ENCODE data around the gene DHX34.
A peak's percentile ranks its signal among the peaks of the same experiment; 100 is the strongest.

Gene DHX34

DNA sequence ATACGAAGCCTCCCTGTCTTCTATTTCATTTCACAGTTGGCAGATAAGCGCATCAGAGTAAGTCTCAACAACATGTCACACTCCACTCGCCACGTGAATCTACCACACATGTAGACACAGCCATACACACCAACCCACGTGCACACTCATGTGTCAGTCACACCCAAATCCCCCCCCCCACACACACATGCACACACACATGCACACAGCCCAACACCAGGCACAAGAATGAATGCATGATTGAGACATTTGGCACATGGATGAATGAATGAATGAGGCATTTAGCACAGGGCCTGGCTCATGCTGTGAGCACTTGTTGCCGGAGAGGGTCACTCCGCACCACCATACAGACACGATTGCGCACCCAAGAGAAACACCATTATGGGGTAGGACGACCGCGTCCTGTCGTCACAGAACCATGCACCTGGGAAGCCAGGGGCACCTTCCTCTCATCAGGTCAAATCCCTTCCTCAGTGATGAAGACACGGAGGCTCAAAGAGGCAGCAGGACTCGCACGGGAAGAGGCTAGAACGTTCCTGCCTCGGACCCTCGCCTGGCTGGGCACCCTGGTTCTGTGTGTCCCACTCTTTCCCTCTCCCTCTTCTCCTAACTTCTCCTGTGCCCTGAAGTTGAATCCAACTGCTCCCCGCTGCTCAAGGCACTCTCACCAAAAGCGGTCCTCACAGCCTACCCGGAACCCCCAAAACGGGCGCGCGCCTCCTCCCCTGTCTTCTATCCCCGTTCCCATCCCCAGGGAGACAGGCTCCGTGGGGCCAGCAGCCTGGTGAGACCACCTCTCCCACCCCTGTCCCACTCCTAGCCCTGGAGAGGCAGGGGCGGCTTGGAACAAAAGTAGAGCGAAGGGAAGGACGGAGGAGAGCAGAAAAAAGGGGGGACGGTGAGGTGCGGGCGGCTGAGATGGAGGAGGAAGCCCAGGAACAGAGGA is 68.9 kb downstream of the DHX34 start:
- DNase-seq (no peak), ATAC-seq (no peak)

DNA sequence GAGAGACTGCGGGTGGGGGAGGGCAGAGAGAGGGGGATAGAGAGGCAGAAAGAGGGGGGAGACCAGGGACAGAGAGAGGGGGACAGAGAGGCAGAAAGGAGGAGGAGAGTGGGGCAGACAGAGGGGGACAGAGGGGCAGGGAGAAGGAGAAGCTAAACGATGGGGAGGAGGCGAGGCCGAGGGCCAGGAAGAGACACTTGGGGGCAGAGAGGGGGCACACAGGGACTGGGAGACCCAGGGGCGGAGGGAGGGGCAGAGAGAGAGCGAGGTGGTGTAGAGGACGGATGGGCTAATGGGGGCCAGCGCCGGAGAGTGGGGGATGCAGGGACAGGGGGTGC is 69.5 kb downstream of the DHX34 start:
- DNase-seq (no peak), ATAC-seq (no peak)

DNA sequence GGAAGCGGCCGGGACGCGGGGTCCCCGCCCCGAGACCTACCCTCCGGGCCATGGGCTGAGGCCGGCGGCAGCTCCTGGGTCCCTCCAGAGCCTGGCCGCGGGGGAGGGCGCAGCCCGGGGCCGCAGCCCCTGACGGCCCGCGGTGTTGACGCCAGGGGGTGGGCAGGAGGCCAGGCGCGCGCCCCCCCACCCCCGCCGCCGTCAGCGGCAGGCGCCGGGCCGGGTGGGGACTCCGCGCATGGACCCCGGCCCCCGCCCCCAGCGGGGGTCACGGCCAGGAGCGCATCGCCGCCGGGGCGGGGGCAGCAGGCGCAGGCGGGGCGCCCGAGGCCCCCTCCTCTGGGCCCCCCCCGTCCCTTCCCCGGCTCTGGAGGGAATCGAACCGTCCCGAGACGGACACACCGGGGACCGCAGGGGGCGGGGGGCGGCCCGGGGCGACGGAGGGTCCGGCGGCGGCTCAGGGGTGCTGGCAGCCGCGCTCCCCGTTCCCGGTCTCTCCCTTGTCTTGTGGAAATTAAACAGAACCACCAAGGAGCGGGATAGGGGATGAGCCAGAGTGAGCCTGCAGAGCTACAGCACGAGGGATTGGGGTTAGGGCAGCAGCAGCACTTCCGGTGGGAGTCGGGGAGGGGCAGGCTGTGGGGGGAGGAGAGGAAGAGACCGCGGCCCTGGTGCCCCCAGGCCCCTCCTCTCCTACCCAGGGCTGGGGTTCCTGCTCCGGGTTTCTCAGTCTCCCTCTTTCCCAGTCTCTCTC is 70.1 kb downstream of the DHX34 start, which contains the start of gene MEIS3:
Gene MEIS3 (minus strand): TSS at position 498 of the 754 bp plus-strand sequence. CDS start 446 bp downstream, at position 52.
- ATAC-seq = no peak

DNA sequence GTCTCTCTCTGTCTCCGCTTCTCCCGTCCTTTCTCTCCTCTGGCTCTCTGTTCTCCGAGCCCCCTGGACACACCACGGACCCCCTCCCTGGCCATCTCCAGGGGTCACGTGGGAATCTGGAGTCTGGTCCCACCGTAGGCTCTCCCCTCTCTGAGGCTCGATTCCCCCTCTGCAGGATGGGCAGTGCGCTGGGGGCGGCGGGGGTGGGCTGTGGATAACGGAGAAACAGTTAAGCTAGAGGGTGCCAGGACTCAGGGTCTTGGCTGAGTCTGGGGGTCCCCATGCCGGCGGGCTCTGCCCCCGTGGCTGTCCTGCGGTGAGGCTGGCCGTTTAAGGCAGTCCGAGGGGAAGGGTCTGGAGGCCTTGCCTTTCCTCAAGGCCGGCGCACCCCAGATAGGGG is 70.7 kb downstream of the DHX34 start:
- ATAC-seq (no peak), DNase-seq (no peak)

More for the DNA sequence above, 70.1 kb downstream of the DHX34 start, which contains the start of gene MEIS3:
- DNase-seq = no peak

DNA sequence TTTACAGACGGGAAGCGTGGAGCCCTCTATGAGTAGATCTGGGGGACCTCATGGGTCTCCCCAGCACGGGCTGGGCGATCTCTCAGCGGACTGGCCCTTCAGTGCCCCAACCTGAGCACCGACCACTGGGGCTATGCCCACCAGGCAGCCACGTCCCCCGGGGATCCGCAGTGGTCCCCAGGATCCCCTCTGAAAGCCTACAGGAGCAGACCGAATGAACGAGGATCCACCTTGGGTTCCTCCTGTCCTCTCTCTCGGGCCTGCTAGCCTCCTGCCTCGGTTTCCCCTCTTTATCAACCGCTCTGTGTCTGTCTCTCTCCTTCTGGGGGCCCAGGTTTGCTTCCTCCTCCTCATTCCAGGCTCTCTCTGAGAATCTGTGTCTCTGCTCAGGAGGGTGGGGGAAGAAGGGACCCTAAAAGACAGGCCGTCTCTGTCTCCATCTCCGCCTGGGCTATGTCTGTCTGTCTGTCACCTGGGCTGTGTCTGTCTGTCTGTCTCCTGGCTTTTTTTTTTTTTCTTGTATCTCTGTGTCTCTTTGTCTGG is 72.2 kb downstream of the DHX34 start:
- no peak for ATAC-seq
- DNase-seq = no peak

DNA sequence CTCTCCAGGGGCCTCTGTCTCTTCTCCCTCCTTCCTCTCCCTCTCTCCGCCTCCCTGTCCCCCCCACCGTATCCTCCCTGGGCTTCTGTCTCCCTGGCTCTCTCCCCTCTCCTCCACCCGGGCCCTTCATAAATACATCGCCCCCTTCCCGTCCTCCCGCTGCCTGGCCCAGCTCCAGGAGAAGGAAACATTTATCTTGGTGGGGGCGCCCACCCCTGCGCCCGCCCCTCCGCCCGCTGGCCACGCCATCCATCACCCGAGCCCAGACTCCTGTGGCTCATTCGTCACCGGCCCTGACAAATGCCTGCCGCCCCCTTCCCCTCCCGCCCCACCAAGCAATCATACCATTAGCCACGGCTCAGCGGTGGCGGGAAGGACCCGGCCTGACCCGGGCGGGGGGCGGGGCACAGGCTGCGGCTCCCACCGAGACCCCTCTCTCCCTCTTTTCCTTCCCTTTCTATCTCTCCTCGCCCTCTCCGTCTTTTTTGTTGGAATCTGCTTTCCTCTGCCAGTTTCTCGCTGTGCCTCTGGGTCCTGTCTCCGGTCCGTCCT is 72.8 kb downstream of the DHX34 start:
- ATAC-seq (no peak), DNase-seq (no peak)

DNA sequence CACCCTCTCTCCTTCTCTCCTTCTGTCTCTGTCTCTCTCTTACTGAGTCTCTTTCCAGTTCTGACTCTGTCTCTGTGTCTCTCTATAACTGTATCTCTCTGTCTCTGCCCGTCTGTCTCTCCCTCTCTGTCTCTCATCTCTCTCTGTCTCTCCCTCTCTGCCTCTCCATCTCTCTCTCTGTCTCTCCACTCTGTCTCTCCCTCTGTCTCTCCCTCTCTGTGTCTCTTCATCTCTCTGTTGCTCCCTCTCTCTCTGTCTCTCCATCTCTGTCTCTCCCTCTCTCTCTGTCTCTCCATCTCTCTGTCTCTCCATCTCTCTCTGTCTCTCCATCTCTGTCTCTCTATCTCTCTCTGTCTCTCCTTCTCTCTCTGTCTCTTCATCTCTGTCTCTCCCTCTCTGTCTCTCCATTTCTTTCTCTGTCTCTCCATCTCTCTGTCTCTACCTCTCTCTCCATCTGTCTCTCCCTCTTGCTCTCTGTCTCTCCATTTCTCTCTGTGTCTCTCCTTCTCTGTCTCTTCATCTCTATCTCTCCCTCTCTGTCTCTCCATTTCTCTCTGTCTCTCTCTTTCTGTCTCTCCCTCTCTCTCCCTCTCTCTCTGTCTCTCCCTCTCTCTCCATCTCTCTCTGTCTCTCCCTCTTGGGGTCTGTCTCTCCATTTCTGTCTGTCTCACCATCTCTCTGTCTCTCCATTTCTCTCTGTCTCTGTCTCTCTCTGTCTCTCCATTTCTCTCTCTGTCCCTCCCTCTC is 73.5 kb downstream of the DHX34 start:
- no peak for ATAC-seq
- no peak for DNase-seq

DNA sequence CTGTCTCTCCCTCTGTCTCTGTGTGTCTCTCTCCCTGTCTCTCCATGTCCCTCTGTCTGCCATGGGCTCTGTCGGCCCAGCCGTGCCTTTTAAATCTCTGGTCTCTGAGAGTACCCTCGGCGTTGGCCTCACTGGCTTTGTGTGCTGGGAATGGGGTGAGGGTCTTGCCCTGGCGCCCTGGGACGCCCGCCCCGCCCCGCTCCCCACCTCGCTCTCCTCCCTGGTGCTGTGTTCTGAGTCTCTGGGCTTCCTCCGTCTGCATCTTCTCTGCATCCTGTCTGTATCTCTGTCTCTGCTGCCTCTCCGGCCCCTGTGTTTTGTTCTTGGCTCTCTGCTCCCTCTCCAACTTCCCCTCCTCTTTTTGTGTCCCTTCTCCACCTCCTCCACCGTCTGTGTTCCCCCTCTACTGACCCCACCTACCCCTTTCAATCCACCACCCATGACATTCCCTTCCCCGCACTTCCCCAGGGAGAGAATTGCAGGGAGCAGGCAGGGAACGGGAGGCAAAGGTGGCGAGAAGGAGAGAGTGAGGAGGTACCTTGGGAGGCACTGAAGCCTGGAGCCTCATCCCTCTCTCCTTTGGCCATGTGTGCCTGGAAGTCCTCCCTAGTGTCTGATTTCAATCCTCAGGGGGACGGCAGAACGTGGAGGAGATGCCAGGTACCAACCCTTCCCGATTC is 74.2 kb downstream of the DHX34 start:
- ATAC-seq (no peak), DNase-seq (no peak)

DNA sequence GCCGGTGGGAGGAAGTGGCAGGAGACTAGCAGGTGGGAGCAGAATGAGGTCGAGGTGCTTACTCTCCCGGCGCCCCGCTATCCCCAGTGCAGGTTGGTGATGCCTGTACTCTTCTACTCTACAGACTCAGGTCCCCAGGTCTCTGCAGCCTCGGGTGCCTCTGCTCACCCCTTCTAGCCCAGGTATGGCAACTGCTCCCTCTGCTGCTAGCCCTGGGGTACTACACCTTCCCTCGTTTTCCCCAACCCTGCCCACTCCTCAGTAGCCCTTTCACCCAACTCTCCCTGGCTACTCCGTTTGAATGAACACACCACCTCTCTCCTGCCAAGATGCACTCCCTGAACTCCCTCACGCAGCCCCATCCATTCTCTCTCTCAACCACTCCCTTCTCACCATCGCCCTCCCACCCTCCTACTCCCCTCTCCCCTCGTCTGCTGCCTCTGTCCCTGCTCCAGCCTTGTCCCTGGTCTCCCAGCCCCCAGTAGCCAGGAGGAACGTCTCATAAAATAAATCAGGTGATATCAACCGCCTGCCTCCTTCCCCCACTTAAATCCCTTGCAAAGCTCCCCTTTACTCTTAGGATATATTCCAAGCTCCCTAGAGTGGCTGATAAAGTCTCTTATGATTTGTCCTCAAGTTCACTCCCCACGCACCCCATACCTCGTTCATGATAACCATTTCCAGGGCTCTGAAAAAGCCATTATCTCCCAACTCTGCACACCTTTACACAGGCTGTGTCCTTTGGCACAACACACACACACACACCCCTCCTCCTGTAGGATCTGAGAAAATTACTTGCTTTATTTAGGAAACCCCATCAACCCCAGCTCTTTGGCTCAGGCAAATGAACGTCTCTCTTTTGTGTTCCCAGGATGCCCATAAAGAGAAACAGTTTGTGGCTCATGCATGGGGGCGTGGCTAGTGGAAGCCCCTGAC is 78.4 kb downstream of the DHX34 start:
- ATAC-seq = peak; percentile 51
- DNase-seq = peak; percentile 80

DNA sequence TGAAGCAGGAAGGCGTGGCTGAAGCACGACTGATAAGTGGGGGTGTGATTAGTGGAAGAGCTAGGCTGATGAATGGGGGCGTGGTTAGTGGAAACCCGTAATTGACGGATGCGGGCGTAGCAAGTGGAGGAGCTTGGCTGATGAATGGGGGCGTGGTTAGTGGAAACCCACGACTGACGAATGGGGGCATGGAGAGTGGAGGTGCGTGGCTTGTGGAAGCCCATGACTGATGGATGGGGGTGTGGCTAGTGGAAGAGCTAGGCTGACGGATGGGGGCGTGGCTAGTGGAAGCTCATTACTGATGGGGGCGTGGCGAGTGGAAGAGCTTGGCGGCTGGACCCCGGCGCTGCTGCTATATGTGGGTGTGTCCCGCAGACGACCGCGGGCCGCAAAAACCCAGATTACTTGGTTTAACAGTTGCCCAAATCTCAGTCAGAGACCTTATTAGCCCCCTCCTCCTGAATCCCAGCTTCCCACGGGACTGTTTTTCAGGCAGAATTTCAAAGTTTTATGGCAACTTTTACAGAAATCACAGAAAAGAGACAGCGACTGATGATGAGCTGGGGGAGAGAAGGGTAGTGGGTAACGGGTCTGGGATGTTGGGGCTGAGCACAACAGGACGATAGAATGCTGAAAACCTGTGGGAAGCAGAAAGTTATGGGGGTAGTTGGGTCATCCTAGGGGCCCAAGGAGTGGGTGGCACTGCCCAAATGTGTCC is 79.2 kb downstream of the DHX34 start:
- peak; percentile 83 for ATAC-seq
- DNase-seq = peak; percentile 89

DNA sequence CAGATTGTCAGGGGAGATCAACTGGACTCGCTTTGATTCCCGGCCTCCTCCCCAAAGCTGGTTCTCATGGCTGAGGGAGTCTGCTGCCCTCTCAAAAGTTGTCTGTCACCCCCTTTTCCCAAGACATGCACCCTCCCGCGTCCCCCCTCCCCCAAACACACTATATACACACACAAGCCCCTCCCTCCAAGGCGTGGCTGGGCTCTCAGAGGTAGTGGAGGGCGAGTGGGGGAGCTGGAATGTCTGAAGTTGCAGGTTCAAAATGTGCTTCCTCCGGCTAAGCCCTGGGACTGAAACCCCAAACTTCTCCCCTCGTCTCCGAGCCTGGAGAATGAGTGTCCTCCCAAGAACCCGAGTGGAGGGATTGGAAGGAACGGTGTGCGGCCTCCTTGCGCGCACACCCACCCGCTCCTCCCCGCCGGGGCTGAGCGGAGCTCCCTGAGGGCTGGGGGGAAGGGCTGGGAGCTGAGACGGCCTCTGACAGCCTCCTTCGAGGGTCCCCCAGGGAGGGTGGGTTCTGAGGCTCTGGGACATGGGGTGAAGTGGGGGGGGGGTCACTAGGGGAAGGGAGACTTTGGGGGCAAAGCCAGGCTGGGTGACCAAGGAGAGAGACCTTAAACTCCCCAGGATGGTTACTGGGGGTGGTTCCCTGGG is 80.2 kb downstream of the DHX34 start:
- ATAC-seq (no peak), DNase-seq (no peak)

DNA sequence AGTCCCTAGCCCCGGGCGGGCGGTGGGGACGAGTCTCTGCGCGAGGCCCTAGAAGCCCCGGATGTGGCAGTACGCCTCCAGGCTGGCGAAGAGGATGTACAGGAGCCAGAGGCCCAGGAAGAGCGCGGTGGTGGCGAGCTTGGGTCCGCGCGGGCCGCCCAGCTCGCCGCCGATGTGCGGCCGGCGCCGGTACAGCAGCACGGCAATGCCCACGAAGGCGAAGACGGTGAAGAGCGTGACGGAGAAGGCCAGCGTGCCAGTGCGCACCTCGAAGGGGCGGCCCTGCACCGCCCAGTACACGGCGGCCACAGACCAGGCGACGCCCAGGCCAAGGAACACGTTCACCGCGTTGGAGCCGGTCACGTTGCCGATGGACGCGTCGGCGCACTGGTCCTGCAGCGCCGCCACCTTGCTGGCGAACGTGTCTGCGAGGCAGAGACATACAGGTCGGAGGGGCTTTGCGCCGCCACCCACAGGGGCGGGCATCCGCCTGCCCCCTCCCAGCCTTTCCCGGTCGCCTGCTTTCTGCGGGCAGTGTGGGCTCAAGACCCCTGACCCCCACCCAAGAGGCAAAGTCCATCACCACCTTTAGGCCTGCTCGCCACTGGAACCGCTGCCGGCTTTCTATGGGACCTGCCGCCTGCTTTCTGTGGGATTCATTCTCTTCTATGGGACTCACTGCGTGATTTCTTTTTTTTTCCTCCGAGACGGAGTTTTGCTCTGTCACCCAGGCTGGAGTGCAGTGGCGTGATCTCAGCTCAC is 81.1 kb downstream of the DHX34 start:
- DNase-seq (peak; percentile 48), ATAC-seq (peak; percentile 38)

DNA sequence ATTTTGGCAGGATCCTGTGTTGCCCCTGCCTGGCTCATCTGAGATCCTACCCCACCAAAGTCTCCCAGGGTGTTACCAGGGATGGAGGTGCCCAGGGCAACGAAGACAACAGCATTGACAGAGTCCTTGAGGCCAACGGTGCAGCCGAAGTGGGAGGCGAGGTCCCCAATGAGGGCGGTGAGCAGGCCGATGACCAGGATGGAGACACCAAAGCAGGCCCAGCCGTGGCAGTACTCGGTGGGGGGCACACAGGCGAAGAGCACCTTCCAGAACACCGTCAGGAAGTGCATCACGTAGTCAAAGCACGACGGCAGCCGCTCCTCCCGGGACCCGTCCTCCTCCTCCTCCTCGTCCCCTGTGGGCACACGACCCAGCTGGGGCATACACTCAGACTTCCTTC is 83.0 kb downstream of the DHX34 start:
- DNase-seq = no peak
- ATAC-seq = no peak
